ENCODE results near the gene RASSF5. TPM values are rescaled to one million over a fixed set of nuclear protein-coding genes. Genes with fewer than 3 reads are reported as not detected.

RASSF5 gene
- total and polyA plus RNA-seq, 4 donors, result 4.8 to 10.0 (median 5.5) TPM

DNA sequence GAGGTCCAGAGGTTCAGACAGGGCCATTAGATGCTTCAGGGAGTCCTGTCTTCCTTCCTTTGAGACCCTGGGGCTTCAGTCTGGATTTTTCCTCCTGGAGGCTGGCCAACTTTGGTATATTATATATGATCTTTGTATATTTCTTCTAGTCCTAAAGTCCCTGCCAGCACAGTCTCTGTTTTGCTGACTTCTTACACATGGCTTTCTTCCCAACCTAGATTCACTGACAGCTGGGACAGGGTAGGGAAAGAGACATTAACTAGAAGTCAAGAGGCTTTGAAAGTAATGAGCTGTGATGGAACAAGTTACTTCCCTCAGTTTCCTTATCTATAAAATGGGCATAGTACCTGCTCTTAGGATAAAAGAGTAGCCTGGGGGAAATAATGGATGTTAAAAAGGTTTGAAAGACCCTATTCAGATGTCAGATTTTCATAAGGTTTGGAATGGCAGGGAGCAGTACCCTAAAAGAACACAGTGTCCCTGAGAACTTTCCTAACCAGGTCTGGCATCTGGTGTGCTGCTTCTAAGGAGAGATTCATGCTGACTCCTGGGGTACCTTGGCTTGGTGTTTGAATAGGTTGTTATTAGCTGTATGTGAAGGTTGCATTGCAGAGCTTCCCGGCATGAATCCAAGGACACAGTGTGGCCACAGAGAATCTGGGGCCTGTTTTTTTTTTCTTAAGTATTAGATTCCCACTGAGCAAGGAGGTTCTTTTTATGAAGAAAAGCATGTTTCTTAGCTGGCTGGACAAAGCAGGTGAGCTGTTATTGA lies 47.6 kb downstream of the RASSF5 start (continued):
- TF ChIP-seq, protein P1, sequence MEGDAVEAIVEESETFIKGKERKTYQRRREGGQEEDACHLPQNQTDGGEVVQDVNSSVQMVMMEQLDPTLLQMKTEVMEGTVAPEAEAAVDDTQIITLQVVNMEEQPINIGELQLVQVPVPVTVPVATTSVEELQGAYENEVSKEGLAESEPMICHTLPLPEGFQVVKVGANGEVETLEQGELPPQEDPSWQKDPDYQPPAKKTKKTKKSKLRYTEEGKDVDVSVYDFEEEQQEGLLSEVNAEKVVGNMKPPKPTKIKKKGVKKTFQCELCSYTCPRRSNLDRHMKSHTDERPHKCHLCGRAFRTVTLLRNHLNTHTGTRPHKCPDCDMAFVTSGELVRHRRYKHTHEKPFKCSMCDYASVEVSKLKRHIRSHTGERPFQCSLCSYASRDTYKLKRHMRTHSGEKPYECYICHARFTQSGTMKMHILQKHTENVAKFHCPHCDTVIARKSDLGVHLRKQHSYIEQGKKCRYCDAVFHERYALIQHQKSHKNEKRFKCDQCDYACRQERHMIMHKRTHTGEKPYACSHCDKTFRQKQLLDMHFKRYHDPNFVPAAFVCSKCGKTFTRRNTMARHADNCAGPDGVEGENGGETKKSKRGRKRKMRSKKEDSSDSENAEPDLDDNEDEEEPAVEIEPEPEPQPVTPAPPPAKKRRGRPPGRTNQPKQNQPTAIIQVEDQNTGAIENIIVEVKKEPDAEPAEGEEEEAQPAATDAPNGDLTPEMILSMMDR (IDR thresholded peaks at IDR 0.05; ENCODE audit: low read depth, low read length, missing input control), result no peak
- TF ChIP-seq HNF4G (IDR thresholded peaks at IDR 0.05), result no peak
- TF ChIP-seq, protein P2, sequence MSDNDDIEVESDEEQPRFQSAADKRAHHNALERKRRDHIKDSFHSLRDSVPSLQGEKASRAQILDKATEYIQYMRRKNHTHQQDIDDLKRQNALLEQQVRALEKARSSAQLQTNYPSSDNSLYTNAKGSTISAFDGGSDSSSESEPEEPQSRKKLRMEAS (IDR thresholded peaks at IDR 0.05), result no peak
- TF ChIP-seq FOXA1 (IDR thresholded peaks at IDR 0.05), result no peak
- TF ChIP-seq HNF4A (conservative IDR thresholded peaks at IDR 0.05), result no peak
- TF ChIP-seq FOXA2 (IDR thresholded peaks at IDR 0.05), result no peak
- TF ChIP-seq EGR1 (IDR thresholded peaks at IDR 0.05; ENCODE audit: low read depth in 2 of 2), result no peak

DNA sequence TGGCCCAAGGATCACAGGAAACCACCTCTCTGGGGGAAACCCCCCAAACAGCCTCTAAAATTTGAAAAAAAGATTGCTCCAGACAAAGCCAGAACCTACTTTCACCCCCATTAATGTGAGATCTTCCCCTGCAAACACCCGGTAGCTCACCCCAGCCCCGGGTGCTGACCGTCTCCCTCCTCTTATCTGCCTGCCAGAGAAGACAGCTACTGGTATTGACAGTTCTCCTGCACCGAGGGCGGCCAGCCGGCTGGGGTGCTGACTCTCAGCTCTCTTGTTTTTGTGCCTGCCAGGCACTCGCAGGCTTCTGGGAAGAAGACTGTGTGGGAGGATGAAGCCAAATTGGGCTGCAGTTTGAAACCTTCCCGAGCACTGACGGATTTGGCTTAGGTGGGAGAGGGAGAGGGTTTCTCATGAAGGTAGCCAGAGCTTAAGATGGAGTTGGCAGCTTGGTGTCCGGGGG lies 48.2 kb downstream of the RASSF5 start:
- Histone ChIP-seq H3K27me3 (ENCODE audit: control insufficient read depth in 4 of 4, insufficient read depth in 4 of 4, low read length in 3 of 4) (no peaks in the 10 kb centered on the region), H3K4me3 (ENCODE audit: low read depth in 1 of 3, low read length in 3 of 3) (no peak overlapping the region), H3K36me3 (ENCODE audit: control insufficient read depth in 4 of 4, insufficient read depth in 3 of 4, low read depth in 1 of 4, low read length in 3 of 4) (no peaks in the 10 kb centered on the region), H3K9me3 (ENCODE audit: control insufficient read depth in 4 of 4, low read length in 3 of 4) (no peaks in the 10 kb centered on the region), H3K27ac (ENCODE audit: low read depth in 1 of 2, low read length in 2 of 2) (peak overlapping the region; percentile 2 to 40), H3K9ac (ENCODE audit: low read depth in 1 of 2, low read length in 2 of 2) (no peak overlapping the region), H3K4me1 (ENCODE audit: control insufficient read depth in 4 of 4, insufficient read depth in 4 of 4, low read length in 3 of 4) (peaks cover 15 to 61% (median 45%) of the 10 kb centered on the region in 4 donors)
- 31% methylated on average over 10 of the region's 10 CpGs for WGBS
- TF ChIP-seq FOXA1 (IDR thresholded peaks at IDR 0.05) (peak; percentile 29), TAF1 (conservative IDR thresholded peaks at IDR 0.05) (no peak), HNF4A (conservative IDR thresholded peaks at IDR 0.05) (peak in 1 of 2 donors; percentile 53), HNF4G (IDR thresholded peaks at IDR 0.05) (no peak), YY1 (IDR thresholded peaks at IDR 0.05) (no peak), RAD21 (IDR thresholded peaks at IDR 0.05) (no peak), JUND (IDR thresholded peaks at IDR 0.05) (no peak), FOXA2 (IDR thresholded peaks at IDR 0.05) (peak; percentile 61), GABPA (IDR thresholded peaks at IDR 0.05 in 1 of 2, conservative IDR thresholded peaks at IDR 0.05 in 1 of 2) (no peak), RXRA (IDR thresholded peaks at IDR 0.05) (peak in 1 of 2 donors; percentile 30), NR2F2 (IDR thresholded peaks at IDR 0.05) (no peak), SP1 (IDR thresholded peaks at IDR 0.05) (no peak), EGR1 (IDR thresholded peaks at IDR 0.05; ENCODE audit: low read depth in 2 of 2) (peak in 1 of 2 donors; percentile 11)
- TF ChIP-seq, protein P1 (IDR thresholded peaks at IDR 0.05; ENCODE audit: low read depth, low read length, missing input control), result no peak
- TF ChIP-seq, protein P2 (IDR thresholded peaks at IDR 0.05), result no peak
- TF ChIP-seq, protein P3, sequence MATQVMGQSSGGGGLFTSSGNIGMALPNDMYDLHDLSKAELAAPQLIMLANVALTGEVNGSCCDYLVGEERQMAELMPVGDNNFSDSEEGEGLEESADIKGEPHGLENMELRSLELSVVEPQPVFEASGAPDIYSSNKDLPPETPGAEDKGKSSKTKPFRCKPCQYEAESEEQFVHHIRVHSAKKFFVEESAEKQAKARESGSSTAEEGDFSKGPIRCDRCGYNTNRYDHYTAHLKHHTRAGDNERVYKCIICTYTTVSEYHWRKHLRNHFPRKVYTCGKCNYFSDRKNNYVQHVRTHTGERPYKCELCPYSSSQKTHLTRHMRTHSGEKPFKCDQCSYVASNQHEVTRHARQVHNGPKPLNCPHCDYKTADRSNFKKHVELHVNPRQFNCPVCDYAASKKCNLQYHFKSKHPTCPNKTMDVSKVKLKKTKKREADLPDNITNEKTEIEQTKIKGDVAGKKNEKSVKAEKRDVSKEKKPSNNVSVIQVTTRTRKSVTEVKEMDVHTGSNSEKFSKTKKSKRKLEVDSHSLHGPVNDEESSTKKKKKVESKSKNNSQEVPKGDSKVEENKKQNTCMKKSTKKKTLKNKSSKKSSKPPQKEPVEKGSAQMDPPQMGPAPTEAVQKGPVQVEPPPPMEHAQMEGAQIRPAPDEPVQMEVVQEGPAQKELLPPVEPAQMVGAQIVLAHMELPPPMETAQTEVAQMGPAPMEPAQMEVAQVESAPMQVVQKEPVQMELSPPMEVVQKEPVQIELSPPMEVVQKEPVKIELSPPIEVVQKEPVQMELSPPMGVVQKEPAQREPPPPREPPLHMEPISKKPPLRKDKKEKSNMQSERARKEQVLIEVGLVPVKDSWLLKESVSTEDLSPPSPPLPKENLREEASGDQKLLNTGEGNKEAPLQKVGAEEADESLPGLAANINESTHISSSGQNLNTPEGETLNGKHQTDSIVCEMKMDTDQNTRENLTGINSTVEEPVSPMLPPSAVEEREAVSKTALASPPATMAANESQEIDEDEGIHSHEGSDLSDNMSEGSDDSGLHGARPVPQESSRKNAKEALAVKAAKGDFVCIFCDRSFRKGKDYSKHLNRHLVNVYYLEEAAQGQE (IDR thresholded peaks at IDR 0.05), result peak; percentile 76
- TF ChIP-seq, protein P4, sequence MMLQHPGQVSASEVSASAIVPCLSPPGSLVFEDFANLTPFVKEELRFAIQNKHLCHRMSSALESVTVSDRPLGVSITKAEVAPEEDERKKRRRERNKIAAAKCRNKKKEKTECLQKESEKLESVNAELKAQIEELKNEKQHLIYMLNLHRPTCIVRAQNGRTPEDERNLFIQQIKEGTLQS (IDR thresholded peaks at IDR 0.05), result no peak
- TF ChIP-seq, protein P5, sequence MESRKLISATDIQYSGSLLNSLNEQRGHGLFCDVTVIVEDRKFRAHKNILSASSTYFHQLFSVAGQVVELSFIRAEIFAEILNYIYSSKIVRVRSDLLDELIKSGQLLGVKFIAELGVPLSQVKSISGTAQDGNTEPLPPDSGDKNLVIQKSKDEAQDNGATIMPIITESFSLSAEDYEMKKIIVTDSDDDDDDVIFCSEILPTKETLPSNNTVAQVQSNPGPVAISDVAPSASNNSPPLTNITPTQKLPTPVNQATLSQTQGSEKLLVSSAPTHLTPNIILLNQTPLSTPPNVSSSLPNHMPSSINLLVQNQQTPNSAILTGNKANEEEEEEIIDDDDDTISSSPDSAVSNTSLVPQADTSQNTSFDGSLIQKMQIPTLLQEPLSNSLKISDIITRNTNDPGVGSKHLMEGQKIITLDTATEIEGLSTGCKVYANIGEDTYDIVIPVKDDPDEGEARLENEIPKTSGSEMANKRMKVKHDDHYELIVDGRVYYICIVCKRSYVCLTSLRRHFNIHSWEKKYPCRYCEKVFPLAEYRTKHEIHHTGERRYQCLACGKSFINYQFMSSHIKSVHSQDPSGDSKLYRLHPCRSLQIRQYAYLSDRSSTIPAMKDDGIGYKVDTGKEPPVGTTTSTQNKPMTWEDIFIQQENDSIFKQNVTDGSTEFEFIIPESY (IDR thresholded peaks at IDR 0.05), result no peak
- DNase-seq (ENCODE audit: low spot score), result peak; percentile 45
